NCI-H1694 treated with DMSO at 0.1 percent for 48 hours (cell line): ENCODE measurements around the gene RFX4.
"Not testable (repeated sequence)": the region's sequence is repeated elsewhere in the genome, so short reads cannot be mapped to it uniquely, and the experiment has no call there.

Experiments
- DNase-seq: peaks from one replicate; lab custom pipeline; 2025; lab: John Stamatoyannopoulos, UW

The RFX4 gene

DNA sequence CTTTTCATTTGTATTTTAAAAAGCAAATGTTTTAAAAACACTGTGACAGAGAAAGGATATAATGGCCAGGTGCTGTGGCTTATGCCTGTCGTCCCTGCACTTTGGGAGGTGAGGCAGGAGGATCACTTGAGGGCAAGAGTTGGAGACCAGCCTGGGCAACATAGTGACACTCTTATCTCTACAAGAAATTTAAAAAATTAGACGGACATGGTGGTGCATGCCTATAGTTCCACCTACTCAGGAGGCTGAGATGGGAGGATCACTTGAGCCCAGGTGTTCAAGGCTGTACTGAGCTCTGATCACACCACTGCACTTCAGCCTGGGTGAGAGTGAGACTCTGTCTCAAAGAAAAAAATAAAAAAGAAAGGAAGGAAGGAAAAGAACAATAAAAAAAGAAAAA lies 7.8 kb downstream of the RFX4 start:
- DNase-seq: no peak

DNA sequence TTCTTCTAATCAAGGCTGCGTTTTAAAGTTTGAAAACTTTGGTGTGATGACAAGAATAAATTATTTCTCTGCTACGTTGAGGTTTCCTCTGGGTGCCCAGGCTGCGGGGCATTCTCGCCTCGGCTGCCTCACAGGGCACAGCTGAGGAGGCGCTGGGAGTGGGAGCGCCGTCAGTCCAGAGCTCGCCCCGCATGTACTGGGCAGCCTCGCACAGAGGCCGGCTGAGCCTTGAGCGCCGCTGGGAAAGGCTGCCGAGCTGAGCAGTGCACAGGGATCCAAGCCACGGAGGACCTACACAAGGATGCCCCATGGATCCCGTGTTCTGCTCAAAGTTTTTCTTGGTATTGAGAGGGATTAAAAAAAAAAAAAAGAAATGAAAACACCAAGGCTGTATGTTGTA lies 11.6 kb downstream of the RFX4 start:
- DNase-seq: no peak

DNA sequence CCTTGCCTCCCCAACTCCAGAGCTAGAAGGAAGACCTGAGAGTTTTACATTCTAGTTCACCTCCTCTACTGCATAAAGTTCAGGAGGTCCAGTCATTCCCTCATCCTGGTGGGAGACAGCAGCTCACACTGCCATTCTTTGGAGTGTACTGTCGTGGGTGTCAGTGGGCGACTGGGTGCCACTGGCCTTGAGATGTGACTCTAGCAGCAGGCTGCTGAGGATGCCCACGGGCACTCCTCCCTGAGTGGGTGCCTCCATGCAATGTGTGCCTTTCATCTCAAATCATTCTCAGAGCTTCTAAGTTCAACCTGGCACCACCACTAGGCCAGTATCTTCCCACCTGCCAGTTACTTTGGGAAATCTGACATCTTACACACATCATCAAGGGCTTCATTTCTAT lies 12.5 kb downstream of the RFX4 start:
- DNase-seq: no peak

GRCh38 chr12:106598003-106598402 lies 15.2 kb downstream of the RFX4 start:
- no peak for DNase-seq

DNA sequence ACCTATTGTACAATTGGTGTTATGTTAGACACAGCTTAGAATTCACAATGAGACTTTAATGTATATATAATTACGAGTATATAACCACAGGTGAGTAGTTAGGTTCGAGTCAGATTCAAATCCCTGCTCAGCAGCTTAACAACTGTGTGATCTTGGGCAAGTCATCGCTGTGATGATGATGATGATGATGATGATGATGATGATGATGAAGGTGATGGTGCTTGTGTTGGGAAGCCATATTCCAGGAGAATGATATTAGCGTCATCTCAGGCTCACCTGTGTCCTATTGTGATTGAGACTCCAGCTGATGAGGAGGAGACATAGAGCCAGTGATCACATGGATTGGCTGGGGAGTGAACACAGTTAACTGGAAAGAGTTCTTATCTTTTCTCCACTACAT lies 16.5 kb downstream of the RFX4 start:
- no peak for DNase-seq

DNA sequence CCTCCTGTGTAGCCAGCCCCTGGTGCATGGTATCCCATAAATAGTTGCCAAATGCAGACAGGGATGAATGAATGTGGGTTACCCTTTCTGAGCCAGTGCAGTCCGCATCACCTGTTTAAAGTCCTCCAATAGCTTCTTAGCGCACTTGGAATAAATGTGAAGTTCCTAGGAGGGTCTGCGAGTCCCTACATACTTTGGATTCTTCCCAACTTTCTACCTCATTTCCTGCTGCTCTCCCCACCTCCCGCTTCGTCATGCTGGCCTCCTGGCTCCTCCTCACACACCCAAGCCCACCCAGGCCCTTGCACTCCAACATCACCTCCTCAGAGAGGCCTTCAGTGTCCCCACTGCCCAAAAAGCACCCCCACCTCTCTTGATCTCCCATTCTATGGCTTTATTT lies 17.7 kb downstream of the RFX4 start:
- no peak for DNase-seq

GRCh38 chr12:106601031-106601430 lies 18.2 kb downstream of the RFX4 start:
- no peak for DNase-seq

GRCh38 chr12:106601496-106601895 lies 18.7 kb downstream of the RFX4 start:
- DNase-seq: no peak

- DNase-seq: no peak
Measured at GRCh38 chr12:106602076-106602475, 19.3 kb downstream of the RFX4 start.

DNA sequence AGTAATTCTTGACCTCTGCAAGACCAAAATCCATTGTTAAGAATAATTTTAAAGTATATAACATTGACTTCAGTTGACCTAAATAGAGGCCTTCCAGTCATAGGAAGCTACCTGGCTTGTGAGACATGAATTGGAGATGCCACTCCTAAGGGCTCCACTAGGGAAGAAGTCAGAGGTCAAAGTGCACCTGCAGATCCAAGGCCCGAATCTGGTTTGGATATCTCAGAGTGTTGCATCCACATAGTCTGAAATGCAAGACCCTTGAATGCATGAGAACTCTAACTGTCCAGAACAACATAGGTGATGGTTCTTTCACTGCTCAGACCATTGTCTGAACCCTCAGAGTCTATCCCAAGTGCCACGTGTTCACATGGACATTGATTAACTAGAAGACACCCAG lies 22.4 kb downstream of the RFX4 start:
- DNase-seq: no peak

DNA sequence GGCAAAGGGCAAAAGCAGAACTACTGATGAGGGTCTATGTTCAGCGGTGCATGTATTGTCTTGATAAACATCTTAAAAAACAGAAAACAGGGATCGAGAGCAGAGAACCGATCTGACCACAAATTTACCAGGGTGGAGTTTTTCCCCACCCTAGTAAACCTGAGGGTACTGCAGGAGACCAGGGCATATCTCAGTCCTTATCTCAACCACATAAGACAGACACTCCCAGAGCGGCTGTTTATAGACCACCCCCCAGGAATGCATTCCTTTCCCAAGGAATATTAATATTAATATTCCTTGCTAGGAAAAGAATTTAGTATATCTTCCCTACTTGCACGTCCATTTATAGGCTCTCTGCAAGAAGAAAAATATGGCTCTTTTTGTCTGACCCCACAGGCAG lies 37.8 kb downstream of the RFX4 start:
- DNase-seq: not testable (repeated sequence)

DNA sequence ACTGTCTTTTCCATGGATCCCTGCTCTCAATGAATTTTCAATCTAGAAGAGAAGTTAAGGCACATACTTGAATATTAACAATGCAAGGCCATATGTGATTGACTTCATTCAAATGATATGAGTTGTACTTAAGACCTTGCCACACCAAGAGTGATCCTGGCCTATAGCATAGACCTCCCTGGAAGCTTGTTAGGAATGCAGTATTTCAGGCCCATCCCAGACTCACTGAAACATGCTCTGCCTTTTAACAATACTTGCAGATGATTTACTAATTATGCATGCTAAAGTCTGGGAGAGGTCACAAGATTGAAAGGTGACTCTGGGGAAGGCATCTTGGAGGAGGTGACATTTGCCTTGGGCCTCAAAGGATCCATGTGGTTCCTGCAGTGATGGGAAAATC lies 43.2 kb downstream of the RFX4 start:
- no peak for DNase-seq

DNA sequence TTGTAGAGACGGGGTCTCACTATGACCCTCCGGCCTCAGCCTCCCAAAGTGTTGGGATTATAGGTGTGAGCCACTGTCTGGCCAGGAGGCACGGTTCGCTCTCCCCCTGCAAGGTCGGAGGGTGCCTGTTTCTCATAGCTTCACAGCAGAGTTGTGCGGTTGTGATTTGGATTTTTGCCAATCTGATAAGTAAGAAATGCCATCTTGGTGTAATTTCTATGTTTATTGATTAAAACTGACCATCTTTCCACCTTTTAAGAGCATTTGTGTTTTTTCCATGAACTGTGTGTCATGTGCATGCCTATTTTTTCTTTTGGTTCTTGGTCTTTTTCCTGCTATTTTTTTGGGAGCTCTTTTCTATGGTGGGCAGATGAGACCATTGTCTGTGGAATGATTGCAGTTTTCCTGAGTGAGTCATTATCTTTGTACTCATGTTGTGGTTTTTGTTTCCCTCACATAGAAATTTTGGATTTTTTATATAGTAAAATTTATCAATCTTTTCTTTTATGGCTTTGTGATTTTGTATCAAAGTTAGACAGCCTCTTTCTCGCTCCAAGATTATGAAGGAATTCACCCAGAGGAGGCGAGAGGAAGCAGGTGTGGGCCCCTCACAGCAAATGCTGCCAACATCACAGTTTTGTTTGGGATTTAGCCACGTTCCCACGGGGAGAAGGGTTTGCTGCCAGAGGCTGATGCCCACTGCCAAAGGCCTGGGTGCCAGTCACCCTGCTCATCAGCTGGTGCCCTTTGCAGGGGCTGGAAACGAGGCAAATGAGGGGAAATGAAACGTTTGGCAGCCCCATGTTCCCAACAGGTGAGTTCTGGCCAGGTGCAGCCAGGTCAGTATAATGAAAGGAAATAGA lies 47.2 kb downstream of the RFX4 start:
- no peak for DNase-seq

- no peak for DNase-seq
Measured at GRCh38 chr12:106631150-106631549, 48.3 kb downstream of the RFX4 start.

DNA sequence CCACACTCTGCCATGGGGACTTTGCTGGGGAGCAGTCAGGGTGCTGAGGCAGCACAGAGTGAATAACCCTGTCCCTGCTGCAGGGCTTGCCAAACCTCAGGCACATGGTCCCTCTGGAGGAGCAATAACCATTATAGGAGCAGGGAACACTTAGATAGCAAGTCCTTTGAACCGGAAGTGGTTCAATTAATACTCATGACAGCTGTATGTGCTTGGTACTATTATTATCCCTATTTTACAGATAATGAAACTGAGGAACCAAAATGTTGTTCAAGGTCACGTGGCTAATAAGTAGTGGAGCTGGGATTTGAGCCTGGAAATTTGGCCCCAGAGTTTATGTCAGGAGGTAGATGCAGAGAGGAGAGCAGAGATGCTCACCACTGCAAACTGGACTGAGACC lies 49.0 kb downstream of the RFX4 start:
- DNase-seq: no peak

GRCh38 chr12:106632797-106633450 lies 50.1 kb downstream of the RFX4 start:
- DNase-seq: no peak

- no peak for DNase-seq
Measured at GRCh38 chr12:106633451-106633823, 50.6 kb downstream of the RFX4 start.

DNA sequence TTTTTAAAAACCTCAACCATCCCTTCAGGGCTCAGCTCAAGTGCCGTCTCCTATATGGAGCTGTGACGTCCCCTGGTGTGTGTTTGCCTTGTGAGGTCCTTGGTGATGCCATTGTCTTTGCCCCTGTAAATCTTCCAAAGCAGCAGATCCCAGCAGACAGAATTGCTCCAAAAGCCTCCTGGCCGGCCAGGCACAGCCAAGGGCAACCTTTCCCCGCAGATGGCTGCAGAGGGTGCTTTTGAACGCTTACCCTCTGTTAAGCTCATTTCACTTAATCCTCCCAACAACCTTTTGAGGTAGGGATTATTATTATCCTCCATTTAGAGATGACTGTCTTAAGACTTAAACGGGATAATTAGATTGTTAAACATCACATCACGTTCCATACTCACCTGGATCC lies 51.4 kb downstream of the RFX4 start:
- no peak for DNase-seq

- no peak for DNase-seq
Measured at GRCh38 chr12:106643000-106643399, 60.2 kb downstream of the RFX4 start.

DNA sequence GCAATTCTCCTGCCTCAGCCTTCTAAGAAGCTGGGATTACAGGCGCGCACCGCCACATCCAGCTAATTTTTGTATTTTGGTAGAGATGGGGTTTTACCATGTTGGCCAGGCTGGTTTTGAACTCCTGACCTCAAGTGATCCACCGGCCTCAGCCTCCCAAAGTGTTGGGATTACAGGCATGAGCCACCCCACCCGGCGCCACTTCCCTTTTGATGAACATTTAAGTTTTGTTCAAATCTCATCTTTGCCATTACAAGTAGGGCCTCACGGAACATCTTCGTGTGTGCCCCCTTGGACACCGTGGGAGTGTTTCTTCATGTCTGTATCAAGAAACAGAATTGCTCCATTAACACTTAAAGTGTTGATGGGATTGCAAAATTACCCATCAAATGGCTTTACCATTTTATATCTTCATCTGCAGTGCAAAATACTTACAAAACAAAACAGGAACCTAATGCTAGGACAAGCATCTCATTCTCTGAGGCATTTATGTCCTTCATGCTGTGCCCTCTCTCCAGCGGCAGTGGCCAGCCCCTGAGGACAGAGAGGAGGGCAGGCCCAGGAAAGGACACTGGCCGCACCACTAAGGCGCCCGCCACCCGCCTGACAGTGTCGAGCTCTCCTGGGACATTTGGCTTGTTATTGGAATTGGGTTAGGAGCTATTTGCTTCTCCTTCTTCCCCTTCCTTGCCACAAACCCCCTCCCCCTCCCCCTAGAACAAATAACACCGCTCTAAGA lies 61.7 kb downstream of the RFX4 start:
- DNase-seq: no peak

GRCh38 chr12:106645074-106645421 lies 62.2 kb downstream of the RFX4 start:
- DNase-seq: no peak

DNA sequence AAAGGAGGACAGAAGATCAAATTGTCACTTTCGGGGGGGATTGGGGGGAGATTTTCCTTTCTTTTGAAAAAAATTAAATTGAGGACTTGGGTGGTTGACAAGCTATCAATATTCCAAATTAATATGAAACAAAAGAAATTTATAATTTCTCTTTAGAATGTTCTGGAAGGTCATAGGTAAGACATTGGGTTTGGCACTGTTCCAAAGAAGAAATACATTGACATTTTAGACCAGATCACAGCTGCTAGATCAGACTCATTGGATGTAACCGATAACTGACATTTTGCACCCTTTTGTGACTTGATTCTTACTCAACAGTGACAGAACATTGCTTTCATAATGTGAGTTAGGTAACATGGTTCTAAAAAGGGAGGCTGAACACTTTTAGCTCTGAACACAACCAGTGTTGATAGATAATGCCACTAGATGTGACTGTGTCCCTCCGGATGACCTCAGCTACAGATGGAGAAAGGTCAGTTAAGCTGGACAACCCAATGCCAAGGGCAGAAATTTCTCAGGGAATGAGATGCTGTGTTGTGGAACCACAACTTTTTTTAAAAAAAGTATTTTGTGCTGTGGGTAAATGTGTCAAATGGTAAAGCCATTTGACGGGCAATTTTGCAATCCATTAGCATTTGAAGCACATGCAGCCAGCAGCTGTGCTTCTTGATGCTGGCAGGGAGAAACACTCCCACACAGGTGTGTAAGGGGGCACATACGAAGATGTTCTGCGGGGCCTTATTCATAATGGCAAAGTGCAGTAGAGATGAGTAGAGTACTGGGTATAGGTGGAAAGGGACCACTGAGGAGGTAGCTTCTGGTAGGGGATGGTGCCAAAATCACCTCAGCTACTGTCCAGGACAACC lies 62.9 kb downstream of the RFX4 start:
- DNase-seq: no peak
